Spleen (tissue), 7 donors: ENCODE measurements around the gene COL4A1.

Experiments
- CTCF ChIP-seq, 11 experiments: fragments of 200-600 bp in 7 of 11; fragments of 450-650 bp in 4 of 11; sonication (generic) in 4 of 11; IDR thresholded peaks in 8 of 11; conservative IDR thresholded peaks in 3 of 11; 1 replicate in 7 of 11; 2 replicates in 4 of 11; pipeline versions ENCODE4 v1.4.0 to v1.8.0; 2016 to 2021; ENCODE audit warnings: antibody characterized with exemption in 11 of 11, inconsistent platforms in 4 of 11, mild to moderate bottlenecking in 1 of 11
- POLR2A ChIP-seq, 3 donors: fragments of 450-650 bp; IDR thresholded peaks; one replicate each; pipeline ENCODE4 v1.5.1; 2017; ENCODE audit warnings: antibody characterized with exemption in 3 of 3, mild to moderate bottlenecking in 1 of 3
- POLR2AphosphoS5 ChIP-seq, 3 donors: sonication (generic); formaldehyde crosslinking; IDR thresholded peaks; one replicate each; pipeline ENCODE4 v1.5.1; 2017; ENCODE audit warnings: antibody characterized with exemption in 3 of 3
- donor health status: DM: no; HTN: no; CAD: no; lungs with moderate emphysema.
- donor health status: DM: no; HTN: no; CAD: no.
- donor health status: DM: no; HTN: no; CAD: no.

- TF ChIP-seq CTCF (IDR thresholded peaks at IDR 0.05 in 8 of 11, conservative IDR thresholded peaks at IDR 0.05 in 3 of 11) = no peak
- no peak for TF ChIP-seq POLR2A (IDR thresholded peaks at IDR 0.05)
- TF ChIP-seq POLR2AphosphoS5 (IDR thresholded peaks at IDR 0.05) = peak in 1 of 3 donors; percentile 32
Measured at GRCh38 chr13:110268576-110269185, 38.3 kb downstream of the COL4A1 start.
